Muscle of leg (tissue), 11 donors: Measurements from ENCODE around the gene GHR. TPM values are rescaled to one million over a fixed set of nuclear protein-coding genes. Genes with fewer than 3 reads are reported as not detected.

Experiments used
- DNase-seq: peaks from one replicate; pipeline ENCODE4 v3.0.0; 2013
- H3K27ac ChIP-seq: one replicate; pipeline ENCODE4 v1.5.1; 2013; ENCODE audit warnings: mild to moderate bottlenecking, low read length, control low read depth
- H3K27me3 ChIP-seq: one replicate; pipeline ENCODE4 v1.6.1; 2013; ENCODE audit warnings: low read length; ENCODE audit not compliant: control insufficient read depth, insufficient read depth
- H3K36me3 ChIP-seq: one replicate; pipeline ENCODE4 v1.6.1; 2013; ENCODE audit warnings: low read length; ENCODE audit not compliant: control insufficient read depth, insufficient read depth
- H3K4me1 ChIP-seq: one replicate; pipeline ENCODE4 v1.6.1; 2013; ENCODE audit warnings: low read length; ENCODE audit not compliant: control insufficient read depth, insufficient read depth
- H3K4me3 ChIP-seq: one replicate; pipeline ENCODE4 v1.5.1; 2013; ENCODE audit warnings: low read length, control low read depth
- H3K9me3 ChIP-seq: replicated peaks from 2 replicates; pipeline ENCODE4 v1.6.1; 2013; ENCODE audit warnings: low read depth, low read length; ENCODE audit not compliant: control insufficient read depth
- WGBS: methylation state at CpG from one replicate; pipeline ENCODE4 v1.1.5; 2013; ENCODE audit warnings: missing lambda C conversion rate; ENCODE audit not compliant: insufficient coverage; 5-methylcytosine and 5-hydroxymethylcytosine counted together
- polyA plus RNA-seq, 8 donors: library from polyadenylated mRNA; unstranded; fragments of 120-200 nt; gene quantifications; one replicate each; pipeline versions ENCODE4 v1.2.1 to v1.2.3, GENCODE V29; 2013; ENCODE audit warnings: inconsistent platforms in 1 of 8, low replicate concordance in 1 of 8; ENCODE audit not compliant: insufficient read length in 8 of 8, insufficient read depth in 1 of 8
- total RNA-seq: library from RNA; stranded (reverse); fragments of 120-200 nt; gene quantifications from one replicate; pipeline ENCODE4 v1.2.4, GENCODE V29; 2013

The GHR gene
- total and polyA plus RNA-seq, 9 donors = 13.0 to 20.0 (median 17.3) TPM

DNA sequence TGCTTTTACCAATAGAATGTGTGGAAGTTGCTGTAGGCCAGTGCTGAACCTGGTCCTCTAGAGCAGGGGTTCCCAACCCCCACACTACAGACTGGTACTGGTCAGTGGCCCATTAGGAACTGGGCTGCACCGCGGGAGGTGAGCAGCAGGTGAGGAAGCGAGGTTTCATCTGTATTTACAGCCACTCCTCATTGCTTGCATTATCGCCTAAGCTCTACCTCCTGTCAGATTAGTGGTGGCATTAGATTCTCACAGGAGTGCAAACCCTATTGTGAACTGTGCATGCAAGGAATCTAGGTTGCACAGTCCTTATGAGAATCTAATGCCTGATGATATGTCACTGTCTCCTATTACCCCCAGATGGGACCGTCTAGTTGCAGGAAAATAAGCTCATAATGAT lies 327.3 kb downstream of the GHR start:
- Histone ChIP-seq H3K4me3 (no peak overlapping the region), H3K9me3 (no peaks in the 10 kb centered on the region), H3K27me3 (no peaks in the 10 kb centered on the region), H3K36me3 (no peaks in the 10 kb centered on the region), H3K27ac (no peak overlapping the region), H3K4me1 (no peaks in the 10 kb centered on the region)
- WGBS = 100% methylated on average over 2 of the region's 5 CpGs
- DNase-seq = no peak

GRCh38 chr5:42751044-42751443 lies 327.8 kb downstream of the GHR start:
- H3K27me3 ChIP-seq = no peaks in the 10 kb centered on the region
- 61% methylated on average over 3 of the region's 5 CpGs for WGBS
- no peaks in the 10 kb centered on the region for H3K4me1 ChIP-seq
- H3K36me3 ChIP-seq = no peaks in the 10 kb centered on the region
- no peak for DNase-seq
- H3K27ac ChIP-seq = no peak overlapping the region
- no peaks in the 10 kb centered on the region for H3K9me3 ChIP-seq
- no peak overlapping the region for H3K4me3 ChIP-seq

- no peak overlapping the region for H3K4me3 ChIP-seq
- H3K9me3 ChIP-seq = no peaks in the 10 kb centered on the region
- H3K36me3 ChIP-seq = no peaks in the 10 kb centered on the region
- peaks cover 3% of the 10 kb centered on the region for H3K27me3 ChIP-seq
- no CpG with 5 or more reads among the region's 3 CpGs for WGBS
- peaks cover 5% of the 10 kb centered on the region for H3K4me1 ChIP-seq
- H3K27ac ChIP-seq = no peak overlapping the region
- no peak for DNase-seq
Observed at GRCh38 chr5:42753099-42753498, 329.9 kb downstream of the GHR start.

DNA sequence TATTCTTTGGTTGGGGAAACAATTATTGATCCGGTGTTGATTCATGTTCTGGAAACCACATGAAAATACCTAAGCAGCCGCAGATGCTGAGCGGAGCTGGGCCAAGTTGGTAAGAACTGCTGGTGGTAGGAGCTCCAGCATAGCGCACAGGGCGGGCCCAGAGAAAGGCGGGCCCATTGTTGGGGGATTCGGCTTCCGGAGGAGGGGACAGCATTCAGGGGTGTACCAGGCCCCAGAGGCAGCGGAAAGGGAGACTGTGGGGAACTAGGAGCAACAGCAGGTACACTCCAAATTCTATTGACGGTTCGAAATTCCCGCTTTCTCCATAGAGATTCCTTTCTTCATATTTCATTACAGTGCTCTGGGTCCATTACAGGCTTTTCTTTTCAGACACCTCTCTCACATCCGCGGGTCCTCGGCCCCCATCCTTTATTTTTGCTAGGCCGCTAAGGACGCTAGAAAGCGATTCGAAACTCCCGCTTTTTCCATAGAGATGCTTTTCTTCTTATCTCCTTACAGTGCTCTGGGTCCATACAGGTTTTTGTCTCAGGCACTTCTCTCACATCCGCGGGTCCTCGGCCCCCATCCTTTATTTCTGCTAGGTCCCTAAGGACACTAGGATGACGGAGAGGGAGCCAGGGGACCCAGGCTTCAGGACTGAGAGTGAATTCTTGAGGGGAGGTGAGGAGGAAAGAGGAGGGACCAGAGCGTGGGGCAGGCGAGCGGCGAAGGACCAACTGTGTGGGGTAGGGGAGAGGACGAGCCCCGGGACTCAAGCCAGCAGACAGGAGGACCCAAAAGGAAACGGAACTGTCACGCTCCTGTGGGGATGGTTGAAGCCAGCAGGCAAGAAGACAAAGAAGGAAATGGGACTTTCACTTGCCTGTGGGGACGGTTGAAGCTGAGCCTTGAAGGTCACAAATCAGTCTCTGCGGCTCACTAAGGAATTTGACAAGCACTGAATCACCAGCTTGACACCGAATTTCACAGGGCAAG lies 333.7 kb downstream of the GHR start, which contains the start of gene CCDC152:
Gene CCDC152 (plus strand): TSS at position 213 of the 996 bp plus-strand sequence. CDS start 2,304 bp downstream, outside the sequence.
- peak; percentile 22 for DNase-seq
- no peaks in the 10 kb centered on the region for H3K9me3 ChIP-seq
- peak within 1 kb of the TSS; percentile 41 for H3K4me3 ChIP-seq
- WGBS = 22% methylated on average over 31 of the region's 35 CpGs
- H3K27ac ChIP-seq = no peak within 1 kb of the TSS
- H3K36me3 ChIP-seq = no peaks in the 10 kb centered on the region
- peaks cover 3% of the 10 kb centered on the region for H3K27me3 ChIP-seq
- peaks cover 5% of the 10 kb centered on the region for H3K4me1 ChIP-seq

DNA sequence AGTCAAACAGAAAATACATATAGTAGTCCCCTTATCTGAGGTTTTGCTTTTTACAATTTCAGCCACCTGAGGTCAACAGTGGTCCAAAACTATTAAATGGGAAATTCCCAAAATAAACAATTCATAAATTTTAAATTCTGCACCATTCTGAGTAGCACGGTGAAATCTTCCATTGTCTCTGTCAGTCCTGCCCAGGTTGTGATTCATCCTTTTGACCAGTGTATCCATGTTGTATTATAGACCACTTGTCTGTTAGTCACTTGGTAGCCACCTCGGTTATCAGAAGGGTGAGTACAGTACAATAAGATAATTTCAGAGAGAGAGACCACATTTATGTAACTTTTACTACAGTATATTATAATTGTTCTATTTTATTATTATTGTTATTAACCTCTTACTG lies 336.2 kb downstream of the GHR start:
- H3K27ac ChIP-seq = no peak overlapping the region
- DNase-seq = no peak
- peaks cover 5% of the 10 kb centered on the region for H3K4me1 ChIP-seq
- H3K9me3 ChIP-seq = no peaks in the 10 kb centered on the region
- H3K36me3 ChIP-seq = no peaks in the 10 kb centered on the region
- WGBS = no CpG with 5 or more reads among the region's 2 CpGs
- H3K27me3 ChIP-seq = peaks cover 3% of the 10 kb centered on the region
- no peak overlapping the region for H3K4me3 ChIP-seq

GRCh38 chr5:42760426-42760825 lies 337.2 kb downstream of the GHR start:
- Histone ChIP-seq H3K4me3 (no peak overlapping the region), H3K4me1 (peaks cover 5% of the 10 kb centered on the region), H3K27ac (no peak overlapping the region), H3K36me3 (no peaks in the 10 kb centered on the region), H3K9me3 (no peaks in the 10 kb centered on the region), H3K27me3 (peaks cover 3% of the 10 kb centered on the region)
- WGBS = no CpG with 5 or more reads among the region's 4 CpGs
- no peak for DNase-seq

DNA sequence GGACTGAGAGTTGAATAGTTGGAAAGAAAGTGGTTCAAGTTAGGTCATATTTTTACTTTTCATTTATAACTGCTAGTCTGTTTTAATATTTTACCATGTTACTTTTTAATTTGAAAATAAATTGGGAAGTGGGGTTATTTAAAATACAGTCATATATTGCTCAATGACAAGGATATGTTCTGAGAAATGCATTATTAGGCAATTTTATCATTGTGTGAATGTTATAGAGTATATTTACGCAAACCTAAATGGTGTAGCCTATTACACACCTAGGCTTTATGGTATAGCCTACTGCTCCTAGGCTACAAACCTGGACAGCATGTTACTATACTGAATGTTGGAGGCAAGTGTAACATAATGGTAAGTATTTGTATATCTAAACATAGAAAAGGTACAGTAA lies 338.6 kb downstream of the GHR start:
- no peak for DNase-seq
- Histone ChIP-seq H3K4me1 (peaks cover 5% of the 10 kb centered on the region), H3K4me3 (no peak overlapping the region), H3K9me3 (no peaks in the 10 kb centered on the region), H3K36me3 (no peaks in the 10 kb centered on the region), H3K27ac (no peak overlapping the region), H3K27me3 (peaks cover 3% of the 10 kb centered on the region)
- no CpG with 5 or more reads among the region's 1 CpG for WGBS

DNA sequence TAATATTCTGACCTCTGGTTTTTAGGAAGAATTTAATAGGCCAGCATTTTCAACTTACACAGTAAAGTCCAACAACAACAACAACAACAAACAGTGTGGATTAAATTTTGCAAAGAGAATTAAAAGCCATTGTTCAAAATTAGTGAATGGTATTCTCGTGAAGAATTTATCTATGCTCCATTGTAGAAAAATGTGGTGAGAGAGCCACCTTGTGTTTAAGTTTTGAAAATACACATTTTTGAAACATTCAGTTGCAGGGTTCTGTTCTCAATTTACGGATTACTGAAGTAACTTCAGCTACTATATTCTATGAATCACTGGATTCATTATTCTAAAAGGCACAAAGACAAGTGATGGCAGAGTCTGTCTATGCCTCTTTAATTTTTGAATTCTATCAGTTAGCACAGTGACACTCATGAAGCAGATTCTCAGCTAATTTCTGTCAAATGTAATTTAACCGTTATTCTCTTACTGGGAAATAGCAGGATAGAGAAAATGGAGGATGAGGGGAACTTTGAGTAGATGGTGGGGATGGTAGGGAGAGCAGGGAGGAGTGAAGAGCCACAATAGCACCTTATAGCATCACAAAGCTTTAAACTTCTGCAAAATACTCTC lies 344.4 kb downstream of the GHR start:
- WGBS = no CpG with 5 or more reads among the region's 3 CpGs
- H3K27ac ChIP-seq = no peak overlapping the region
- H3K4me3 ChIP-seq = no peak overlapping the region
- H3K4me1 ChIP-seq = no peaks in the 10 kb centered on the region
- DNase-seq = peak; percentile 50
- no peaks in the 10 kb centered on the region for H3K27me3 ChIP-seq
- H3K36me3 ChIP-seq = no peaks in the 10 kb centered on the region
- H3K9me3 ChIP-seq = no peaks in the 10 kb centered on the region

- Histone ChIP-seq H3K36me3 (no peaks in the 10 kb centered on the region), H3K4me3 (no peak overlapping the region), H3K27ac (no peak overlapping the region), H3K27me3 (no peaks in the 10 kb centered on the region), H3K9me3 (no peaks in the 10 kb centered on the region), H3K4me1 (no peaks in the 10 kb centered on the region)
- no peak for DNase-seq
- no CpG with 5 or more reads among the region's 1 CpG for whole genome bisulfite sequencing
Observed at GRCh38 chr5:42768106-42768504, 344.9 kb downstream of the GHR start.

DNA sequence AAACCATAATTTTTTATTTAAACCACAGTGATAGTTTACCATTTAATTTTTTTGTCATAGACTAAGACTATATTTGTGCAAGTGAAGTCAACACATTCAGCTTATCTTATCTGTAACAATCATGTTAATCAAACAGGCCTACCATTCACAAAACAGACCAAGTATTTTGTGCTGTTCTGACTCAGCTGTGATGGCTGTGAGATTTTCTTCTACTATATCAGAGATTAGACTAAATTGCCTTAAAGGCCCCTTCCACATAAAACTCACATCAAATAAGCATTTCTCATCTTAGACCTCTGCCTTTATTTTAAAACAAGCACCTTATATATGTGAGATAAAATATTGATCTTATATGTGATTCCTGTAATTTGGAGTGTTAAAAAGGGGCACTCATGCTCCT lies 346.8 kb downstream of the GHR start:
- Histone ChIP-seq H3K27ac (no peak overlapping the region), H3K36me3 (no peaks in the 10 kb centered on the region), H3K27me3 (no peaks in the 10 kb centered on the region), H3K9me3 (no peaks in the 10 kb centered on the region), H3K4me3 (no peak overlapping the region), H3K4me1 (no peaks in the 10 kb centered on the region)
- no peak for DNase-seq
